Naive thymus-derived CD8-positive, alpha-beta T cell (primary cell): ENCODE results near the gene RHBDD1. TPM values are rescaled to one million over a fixed set of nuclear protein-coding genes. Genes with fewer than 3 reads are reported as not detected.

Experiments used
- ATAC-seq, 2 donors: fragments of 150-1000 bp; cut with Tn5 transposase in 1 of 2; sonication (Bioruptor Pico), chemical (Tn5 transposase) in 1 of 2; 1 replicate in 1 of 2; 2 replicates in 1 of 2; pipeline ENCODE4 v1.10.0; 2021; ENCODE audit warnings: mild to moderate bottlenecking in 2 of 2, moderate library complexity in 2 of 2
- POLR2A ChIA-PET: fragments of 350-600 bp; sonication (Branson Sonifier 250); formaldehyde crosslinking; loops from one replicate; lab custom pipeline; 2021; ENCODE audit warnings: antibody characterized with exemption; lab: Charles Lee
- DNase-seq, 10 donors: peaks; one replicate each; pipeline versions ENCODE4 v3.0.0 to v3.0.0-alpha.2; 2020 to 2022
- H3K27ac Mint-ChIP-seq, 10 donors: one replicate each; pipeline ENCODE4 v1.8.0; 2020 to 2022; ENCODE audit warnings: mild to moderate bottlenecking in 10 of 10, mixed read lengths in 10 of 10, moderate library complexity in 4 of 10, inconsistent platforms in 1 of 10
- H3K27me3 Mint-ChIP-seq, 5 donors: one replicate each; pipeline ENCODE4 v1.8.0; 2021 to 2022; ENCODE audit warnings: mixed read lengths in 5 of 5
- H3K36me3 Mint-ChIP-seq, 3 donors: one replicate each; pipeline ENCODE4 v1.8.0; 2020 to 2022; ENCODE audit warnings: mixed read lengths in 3 of 3, mild to moderate bottlenecking in 2 of 3, inconsistent platforms in 1 of 3
- H3K4me1 Mint-ChIP-seq, 4 donors: one replicate each; pipeline ENCODE4 v1.8.0; 2021 to 2022; ENCODE audit warnings: mixed read lengths in 4 of 4
- H3K4me3 Mint-ChIP-seq, 10 donors: one replicate each; pipeline ENCODE4 v1.8.0; 2020 to 2022; ENCODE audit warnings: mild to moderate bottlenecking in 10 of 10, mixed read lengths in 10 of 10, moderate library complexity in 6 of 10, inconsistent platforms in 1 of 10
- H3K9me3 Mint-ChIP-seq, 9 donors: one replicate each; pipeline ENCODE4 v1.8.0; 2020 to 2022; ENCODE audit warnings: mixed read lengths in 9 of 9, mild to moderate bottlenecking in 3 of 9, inconsistent platforms in 1 of 9, moderate library complexity in 1 of 9
- polyA plus RNA-seq, 3 donors: library from polyadenylated mRNA; unstranded; fragments of 300-500 nt; fragmentation: Illumina TruSeq; gene quantifications; one replicate each; pipeline ENCODE4 v1.2.3, GENCODE V29; 2021
- total RNA-seq, 8 experiments: library from RNA in 2 of 8; stranded (reverse) in 2 of 8; gene quantifications; one replicate each; pipeline ENCODE4 v1.2.3 and lab custom pipeline; 2021 to 2026

The RHBDD1 gene
- total and polyA plus RNA-seq, 5 experiments from 2014 or later, result 13.7 to 55.6 (median 20.4) TPM

DNA sequence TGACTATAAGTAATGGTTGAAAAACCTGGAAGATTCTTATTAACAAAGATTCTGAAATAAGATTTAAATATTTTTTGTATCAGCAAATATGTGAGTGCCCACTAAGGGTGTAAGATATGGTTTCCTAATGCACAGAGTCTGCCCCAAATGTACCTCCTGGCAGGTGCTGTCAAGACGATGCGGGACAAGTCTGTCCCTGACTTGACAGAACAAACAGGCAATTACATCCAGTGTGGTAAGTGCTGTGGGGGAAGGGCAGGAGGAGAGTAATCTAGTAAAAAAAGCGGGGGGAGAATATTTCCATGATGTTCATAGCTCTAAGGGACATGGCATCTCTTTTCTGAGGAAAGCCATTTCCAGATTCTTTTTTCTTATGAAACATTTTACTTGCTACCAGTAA is 200.7 kb downstream of the RHBDD1 start:
- Mint-ChIP-seq H3K4me1 (no peaks in the 10 kb centered on the region), H3K27ac (no peak overlapping the region), H3K36me3 (no peaks in the 10 kb centered on the region), H3K27me3 (peaks cover 8 to 38% (median 25%) of the 10 kb centered on the region in 5 donors), H3K9me3 (peaks cover 0 to 2% (median 0%) of the 10 kb centered on the region in 9 donors), H3K4me3 (no peak overlapping the region)
- POLR2A ChIA-PET, result no interaction called here
- DNase-seq (no peak), ATAC-seq (no peak)

- Mint-ChIP-seq H3K4me1 (no peaks in the 10 kb centered on the region), H3K36me3 (no peaks in the 10 kb centered on the region), H3K9me3 (peaks cover 0 to 2% (median 0%) of the 10 kb centered on the region in 9 donors), H3K27me3 (peaks cover 8 to 42% (median 25%) of the 10 kb centered on the region in 5 donors), H3K4me3 (no peak overlapping the region), H3K27ac (no peak overlapping the region)
- ATAC-seq, result no peak
- POLR2A ChIA-PET, result no interaction called here
- no peak for DNase-seq
These were observed 202.8 kb downstream of the RHBDD1 start for GRCh38 chr2:227038550-227039189.

DNA sequence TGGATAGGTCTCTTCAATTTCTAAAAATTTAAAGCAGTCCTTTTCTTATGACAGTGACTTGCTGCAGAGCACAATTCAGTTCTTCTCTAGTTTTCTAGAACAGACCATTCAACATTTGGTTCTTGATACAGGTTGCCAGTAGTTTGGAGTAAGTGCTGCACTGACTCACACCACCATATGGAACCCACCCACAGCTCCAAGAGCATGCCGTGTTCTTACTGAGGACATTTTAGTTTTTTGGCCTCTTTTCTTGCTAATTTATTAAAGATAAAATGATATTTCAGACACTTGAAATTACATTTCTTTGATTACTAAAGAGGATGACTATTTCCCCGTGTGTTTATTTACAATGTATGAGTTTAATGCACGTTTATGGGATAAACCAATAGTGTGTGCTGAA is 208.1 kb downstream of the RHBDD1 start:
- peaks cover 2 to 19% (median 11%) of the 10 kb centered on the region in 5 donors for H3K27me3 Mint-ChIP-seq
- POLR2A ChIA-PET, result no interaction called here
- peaks cover 0 to 5% (median 0%) of the 10 kb centered on the region in 9 donors for H3K9me3 Mint-ChIP-seq
- no peak overlapping the region for H3K27ac Mint-ChIP-seq
- no peak for ATAC-seq
- no peak for DNase-seq
- no peaks in the 10 kb centered on the region for H3K36me3 Mint-ChIP-seq
- no peak overlapping the region for H3K4me3 Mint-ChIP-seq
- no peaks in the 10 kb centered on the region for H3K4me1 Mint-ChIP-seq

Other genes with a start within 250 kb of the RHBDD1 start
- gene IRS1, start 36.2 kb upstream of the RHBDD1 start, total RNA-seq, result 10 to 100 TPM; 11.4 to 14.0 TPM
- gene IRS1, start 36.2 kb upstream of the RHBDD1 start, polyA plus RNA-seq, result under 1 TPM; 0.51 to 0.84 (median 0.64) TPM